Measurements from ENCODE around the gene SNX9. TPM values are rescaled to one million over a fixed set of nuclear protein-coding genes. Genes with fewer than 3 reads are reported as not detected.

Gene SNX9
- total RNA-seq, 1 experiment from 2014 or later, result 31.3 TPM

GRCh38 chr6:157943964-157944283 lies 120.9 kb downstream of the SNX9 start:
- H3K4me3 Mint-ChIP-seq, result no peak overlapping the region
- Histone ChIP-seq H4K20me1 (ENCODE audit: control insufficient read depth, insufficient read depth, insufficient read length) (no peaks in the 10 kb centered on the region), H3K79me2 (ENCODE audit: insufficient read depth, low read length) (no peaks in the 10 kb centered on the region), H2AFZ (ENCODE audit: low read length) (no peak overlapping the region), H3K4me1 (ENCODE audit: insufficient read depth, low read length) (no peaks in the 10 kb centered on the region), H4K91ac (ENCODE audit: insufficient read length, low read depth, low read length) (no peak overlapping the region), H3K23ac (ENCODE audit: insufficient read length, low read depth, low read length) (no peak overlapping the region), H3K9me3 (ENCODE audit: control insufficient read depth, low read depth, low read length) (no peaks in the 10 kb centered on the region), H4K5ac (ENCODE audit: insufficient read length, low read depth, low read length) (no peak overlapping the region), H3K27ac (ENCODE audit: insufficient read length, low read depth, low read length) (no peak overlapping the region), H2AK5ac (ENCODE audit: insufficient read length, low read length) (no peak overlapping the region), H2BK5ac (ENCODE audit: insufficient read length, low read length) (no peak overlapping the region), H3K56ac (ENCODE audit: insufficient read length, low read depth, low read length) (no peak overlapping the region), H2BK120ac (ENCODE audit: low read depth, low read length, poor library complexity, severe bottlenecking) (no peak overlapping the region), H3K27me3 (ENCODE audit: insufficient read depth, low read length) (no peaks in the 10 kb centered on the region), H3K4me2 (ENCODE audit: insufficient read depth, insufficient read length, low read length) (no peak overlapping the region), H2BK15ac (ENCODE audit: low read depth, low read length) (no peak overlapping the region), H3T11ph (ENCODE audit: low read length) (no peak overlapping the region), H3K14ac (ENCODE audit: insufficient read depth, low read length) (no peak overlapping the region), H3K4ac (ENCODE audit: low read depth, low read length) (no peak overlapping the region), H2BK20ac (ENCODE audit: low read depth, low read length, poor library complexity, severe bottlenecking) (no peak overlapping the region), H4K8ac (replicated peaks; ENCODE audit: insufficient read length, low read depth, low read length) (no peak overlapping the region), H3K18ac (ENCODE audit: insufficient read length, low read depth, low read length) (no peak overlapping the region), H3K79me1 (ENCODE audit: insufficient read depth, low read depth, low read length, poor library complexity, severe bottlenecking) (no peaks in the 10 kb centered on the region), H2BK12ac (ENCODE audit: insufficient read length, low read depth, low read length) (no peak overlapping the region), H3K9ac (ENCODE audit: extremely low read depth, insufficient read length, low read length) (no peak overlapping the region), H3K23me2 (ENCODE audit: insufficient read length, low read depth, low read length, poor library complexity, severe bottlenecking) (no peaks in the 10 kb centered on the region)
- H3K36me3 Mint-ChIP-seq (ENCODE audit: insufficient read depth in 1 of 3, low read depth in 3 of 3), result peaks cover 16 to 66% (median 47%) of the 10 kb centered on the region in 3 experiments
- no CpG with 5 or more reads among the region's 15 CpGs for WGBS (ENCODE audit: extremely low coverage, insufficient read length, low lambda C conversion rate)
- no peaks in the 10 kb centered on the region for H3K27me3 Mint-ChIP-seq (ENCODE audit: low read depth)
- no peaks in the 10 kb centered on the region for H3K4me1 Mint-ChIP-seq
- H3K9me3 Mint-ChIP-seq, result no peaks in the 10 kb centered on the region; a peak in 1 of 5 replicates
- TF ChIP-seq, protein P1, sequence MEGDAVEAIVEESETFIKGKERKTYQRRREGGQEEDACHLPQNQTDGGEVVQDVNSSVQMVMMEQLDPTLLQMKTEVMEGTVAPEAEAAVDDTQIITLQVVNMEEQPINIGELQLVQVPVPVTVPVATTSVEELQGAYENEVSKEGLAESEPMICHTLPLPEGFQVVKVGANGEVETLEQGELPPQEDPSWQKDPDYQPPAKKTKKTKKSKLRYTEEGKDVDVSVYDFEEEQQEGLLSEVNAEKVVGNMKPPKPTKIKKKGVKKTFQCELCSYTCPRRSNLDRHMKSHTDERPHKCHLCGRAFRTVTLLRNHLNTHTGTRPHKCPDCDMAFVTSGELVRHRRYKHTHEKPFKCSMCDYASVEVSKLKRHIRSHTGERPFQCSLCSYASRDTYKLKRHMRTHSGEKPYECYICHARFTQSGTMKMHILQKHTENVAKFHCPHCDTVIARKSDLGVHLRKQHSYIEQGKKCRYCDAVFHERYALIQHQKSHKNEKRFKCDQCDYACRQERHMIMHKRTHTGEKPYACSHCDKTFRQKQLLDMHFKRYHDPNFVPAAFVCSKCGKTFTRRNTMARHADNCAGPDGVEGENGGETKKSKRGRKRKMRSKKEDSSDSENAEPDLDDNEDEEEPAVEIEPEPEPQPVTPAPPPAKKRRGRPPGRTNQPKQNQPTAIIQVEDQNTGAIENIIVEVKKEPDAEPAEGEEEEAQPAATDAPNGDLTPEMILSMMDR (conservative IDR thresholded peaks at IDR 0.05), result no peak
- no peak for DNase-seq
- 0 out of 7 replicates have a peak overlapping the region, but pooled peaks of 1 of the 3 experiments have one; percentile 21 for H3K27ac Mint-ChIP-seq

All from H9 (cell line).